Activated T-cell treated with anti-CD3 and anti-CD28 coated beads for 48 hours (primary cell): Measurements from ENCODE around the gene PLEKHA3.
A peak's percentile ranks its signal among the peaks of the same experiment; 100 is the strongest.
"Not testable (repeated sequence)": the region's sequence is repeated elsewhere in the genome, so short reads cannot be mapped to it uniquely, and the experiment has no call there.

ENCODE experiments used
- DNase-seq: peaks from one replicate; pipeline ENCODE4 v3.0.0-alpha.2; 2020; ENCODE audit warnings: low read depth

PLEKHA3 gene

DNA sequence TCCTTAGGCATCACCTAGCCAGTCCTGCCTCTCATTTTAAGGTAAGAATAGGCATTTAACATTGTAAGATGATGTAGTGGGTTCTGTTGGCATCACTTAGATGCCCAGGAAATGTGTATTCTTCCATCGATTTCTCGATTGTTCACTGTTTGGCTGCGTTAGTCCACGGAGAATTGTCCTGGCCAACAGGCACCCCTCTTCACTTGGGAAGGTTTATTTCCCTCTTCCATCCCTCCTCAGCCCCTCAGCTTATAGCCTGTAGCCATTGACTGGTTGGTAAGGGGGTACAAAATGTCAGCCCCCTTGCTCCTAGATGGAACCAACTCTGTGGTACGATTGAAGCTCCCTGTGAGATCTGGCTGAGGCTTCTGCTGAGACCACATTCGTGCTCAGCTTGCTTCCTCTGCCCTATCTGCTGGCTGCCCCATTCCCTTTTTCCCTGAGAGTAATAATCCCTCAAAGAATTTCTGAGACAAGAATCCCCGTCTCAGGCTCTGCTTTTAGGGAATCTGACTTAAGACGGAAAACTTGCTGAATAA lies 43.4 kb downstream of the PLEKHA3 start:
- no peak for DNase-seq

DNA sequence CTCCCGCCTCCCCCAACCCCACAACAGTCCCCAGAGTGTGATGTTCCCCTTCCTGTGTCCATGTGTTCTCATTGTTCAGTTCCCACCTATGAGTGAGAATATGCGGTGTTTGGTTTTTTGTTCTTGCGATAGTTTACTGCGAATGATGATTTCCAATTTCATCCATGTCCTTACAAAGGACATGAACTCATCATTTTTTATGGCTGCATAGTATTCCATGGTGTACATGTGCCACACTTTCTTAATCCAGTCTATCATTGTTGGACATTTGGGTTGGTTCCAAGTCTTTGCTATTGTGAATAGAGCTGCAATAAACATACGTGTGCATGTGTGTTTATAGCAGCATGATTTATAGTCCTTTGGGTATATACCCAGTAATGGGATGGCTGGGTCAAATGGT lies 44.8 kb downstream of the PLEKHA3 start:
- DNase-seq = not testable (repeated sequence)

DNA sequence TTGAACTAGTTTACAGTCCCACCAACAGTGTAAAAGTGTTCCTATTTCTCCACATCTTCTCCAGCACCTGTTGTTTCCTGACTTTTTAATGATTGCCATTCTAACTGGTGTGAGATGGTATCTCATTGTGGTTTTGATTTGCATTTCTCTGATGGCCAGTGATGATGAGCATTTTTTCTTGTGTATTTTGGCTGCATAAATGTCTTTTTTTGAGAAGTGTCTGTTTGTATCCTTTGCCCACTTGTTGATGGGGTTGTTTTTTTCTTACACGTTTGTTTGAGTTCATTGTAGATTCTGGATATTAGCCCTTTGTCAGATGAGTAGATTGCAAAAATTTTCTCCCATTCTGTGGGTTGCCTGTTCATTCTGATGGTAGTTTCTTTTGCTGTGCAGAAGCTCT lies 45.2 kb downstream of the PLEKHA3 start:
- DNase-seq = not testable (repeated sequence)

DNA sequence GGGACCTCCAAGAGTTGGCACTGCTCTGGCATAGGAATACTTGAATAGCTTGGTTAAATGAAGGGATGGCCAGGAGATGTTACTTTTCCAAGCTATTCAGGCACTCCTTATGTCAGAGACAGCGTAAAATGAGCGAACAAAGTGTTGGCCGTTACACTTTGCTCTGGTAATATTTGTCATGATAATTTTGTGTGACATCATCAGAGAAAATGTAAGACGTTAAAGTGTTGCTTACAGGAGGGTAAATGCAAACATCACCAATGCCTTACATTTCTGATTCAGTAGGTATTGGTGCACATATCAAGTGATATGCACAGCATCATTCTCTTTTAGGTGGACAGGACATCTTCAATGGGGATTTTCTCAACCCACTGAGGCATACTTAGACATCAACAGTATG lies 46.0 kb downstream of the PLEKHA3 start:
- no peak for DNase-seq

DNA sequence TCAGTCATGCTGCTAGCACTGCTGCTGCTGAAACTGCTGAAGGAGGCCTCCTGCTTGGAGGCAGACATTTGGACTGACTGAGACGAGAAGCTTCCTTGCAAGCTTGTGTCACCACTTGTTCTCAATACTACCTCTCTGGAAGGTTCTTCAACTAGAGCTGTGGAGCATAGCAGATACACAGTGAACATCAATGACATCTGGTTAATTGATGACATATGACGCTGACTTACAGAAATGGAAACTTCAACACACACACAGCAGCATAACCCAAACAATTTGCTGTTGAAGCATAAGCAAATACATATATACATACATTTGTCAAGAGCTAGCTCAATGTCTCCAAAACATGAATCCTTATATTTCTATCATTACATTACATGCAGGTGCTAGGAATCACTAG lies 47.3 kb downstream of the PLEKHA3 start:
- no peak for DNase-seq

DNA sequence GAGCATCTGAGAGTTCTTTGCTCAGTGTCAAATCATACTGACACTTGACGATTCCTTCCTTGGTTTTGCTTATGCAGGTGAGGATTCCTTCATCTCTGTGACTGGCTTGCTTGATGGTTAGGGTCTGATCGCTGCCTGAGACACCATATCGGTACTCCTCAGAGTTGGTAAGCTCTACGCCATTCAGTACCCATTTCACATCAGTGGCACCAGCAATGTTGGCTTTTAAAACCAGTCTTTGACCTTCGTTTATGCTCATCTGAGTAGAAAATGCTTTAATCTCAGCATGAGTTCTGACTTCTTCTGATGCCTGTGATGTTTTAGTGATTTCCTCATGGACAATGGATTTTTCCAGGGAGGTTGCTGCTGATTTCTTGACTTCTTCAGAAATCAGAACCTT lies 48.4 kb downstream of the PLEKHA3 start:
- DNase-seq = no peak

DNA sequence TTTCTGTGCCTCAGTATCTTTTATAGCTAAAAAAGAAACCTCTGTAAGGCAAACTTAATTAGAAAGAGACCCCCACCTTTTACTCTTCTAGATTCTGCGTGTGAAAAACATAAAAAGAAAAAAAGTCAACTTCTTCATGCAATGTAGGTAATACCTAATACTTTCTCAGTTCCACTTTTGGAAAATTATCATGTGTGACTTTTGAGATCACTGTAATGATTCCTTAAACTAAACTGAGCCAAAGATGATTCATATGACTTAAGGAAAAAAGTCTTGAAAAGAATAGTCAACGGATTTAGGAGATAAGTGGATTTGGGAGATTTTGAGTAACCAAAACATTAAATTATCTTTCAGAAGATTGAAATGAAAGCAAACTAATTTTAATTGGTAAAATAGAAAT lies 48.9 kb downstream of the PLEKHA3 start:
- DNase-seq = no peak

DNA sequence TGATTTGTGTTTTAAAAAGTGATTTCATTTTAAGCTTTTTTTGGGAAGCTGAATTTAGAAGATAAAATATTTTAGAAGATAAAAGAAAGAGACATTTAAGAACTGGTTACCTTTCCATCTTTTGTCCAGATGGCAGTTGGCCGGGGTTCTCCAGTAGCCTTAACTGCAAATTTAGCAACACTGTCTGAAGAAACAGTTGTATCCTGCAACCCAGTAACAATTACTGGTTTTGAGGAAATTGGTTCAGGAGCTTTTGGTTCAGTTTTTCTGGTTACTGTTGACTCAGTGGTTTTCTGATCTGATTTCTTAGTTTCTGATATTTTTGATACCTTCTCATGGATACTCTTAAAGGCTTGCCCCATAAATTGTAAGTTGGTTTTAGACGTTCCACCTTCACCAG lies 49.9 kb downstream of the PLEKHA3 start:
- no peak for DNase-seq

DNA sequence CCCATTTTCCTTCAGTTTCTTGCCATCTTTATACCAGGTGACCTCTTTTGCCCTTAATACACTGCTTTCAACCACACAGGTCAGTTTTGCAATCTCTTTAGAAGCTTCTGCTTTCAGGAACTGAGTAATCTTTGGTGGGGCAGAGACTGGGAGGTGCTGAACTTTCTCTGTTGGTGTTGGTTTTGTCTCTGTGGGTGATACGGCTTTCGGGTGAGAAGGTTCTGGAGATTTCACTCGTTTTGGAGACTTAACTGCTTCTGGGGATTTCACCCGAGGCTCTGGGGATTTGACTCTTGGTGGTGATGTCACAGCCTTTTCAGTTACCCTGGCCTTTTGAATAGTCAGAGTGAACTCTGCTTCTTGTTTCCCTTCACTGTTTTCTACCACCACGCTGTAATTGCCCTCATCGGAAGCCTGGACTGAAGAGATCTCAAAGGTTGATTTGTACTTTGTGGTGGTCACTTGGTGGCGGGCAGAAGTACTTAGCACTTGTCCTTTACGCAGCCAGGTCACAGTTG lies 50.4 kb downstream of the PLEKHA3 start:
- peak; percentile 30 for DNase-seq

DNA sequence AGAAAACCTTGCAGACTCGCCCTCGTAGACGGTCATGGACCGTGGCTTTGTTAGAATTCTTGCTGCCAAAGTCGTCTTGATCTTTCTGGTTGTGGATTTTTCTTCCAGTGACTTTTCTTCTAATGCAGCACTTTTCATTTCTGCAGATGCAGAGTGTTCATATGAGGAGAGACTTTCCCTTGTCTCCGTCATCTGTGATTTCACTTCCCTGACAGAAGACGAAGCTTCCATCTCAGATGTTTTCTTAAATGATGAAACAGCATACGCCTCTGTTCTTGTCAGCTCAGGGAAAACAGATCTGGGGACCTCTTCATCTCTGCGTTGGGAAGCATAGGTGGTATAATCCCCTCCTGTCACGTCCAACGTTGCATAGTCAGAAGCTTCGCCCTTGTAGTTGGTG lies 50.9 kb downstream of the PLEKHA3 start:
- no peak for DNase-seq

DNA sequence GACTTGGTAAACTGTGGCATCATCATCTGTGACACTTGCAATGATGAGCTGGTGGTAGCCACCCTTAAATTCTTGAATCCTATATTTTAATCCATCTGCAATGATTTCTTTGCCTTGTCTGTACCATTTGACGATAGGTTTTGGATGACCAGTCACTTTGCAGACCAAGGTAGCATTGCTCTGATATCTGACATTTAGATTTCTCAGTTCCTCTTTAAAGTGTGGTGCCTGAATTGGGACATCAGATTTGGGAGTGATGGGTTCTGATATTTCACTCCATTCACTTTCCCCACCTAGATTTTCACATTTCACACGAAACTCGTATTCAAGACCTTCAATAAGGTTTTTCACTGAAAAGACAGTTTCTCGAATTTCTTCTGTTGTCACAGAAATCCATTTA lies 55.8 kb downstream of the PLEKHA3 start:
- DNase-seq = no peak

DNA sequence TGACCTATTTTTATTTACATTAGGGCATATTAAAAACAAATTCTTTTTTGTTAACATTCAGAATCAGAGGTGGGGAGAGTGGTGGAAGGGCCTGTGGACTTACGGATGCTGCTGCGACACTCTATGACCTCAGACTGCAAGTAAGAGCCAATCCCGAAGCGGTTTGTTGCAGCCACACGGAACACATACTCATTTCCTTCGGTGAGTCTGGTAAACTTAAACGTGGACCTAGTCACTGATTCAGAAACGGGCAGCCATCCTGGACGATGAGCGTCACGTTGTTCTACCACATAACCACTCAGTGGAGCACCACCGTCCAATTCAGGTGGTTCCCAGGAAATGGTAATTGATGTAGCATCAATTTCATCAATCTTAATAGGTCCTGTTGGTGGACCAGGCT lies 61.9 kb downstream of the PLEKHA3 start:
- DNase-seq = no peak

DNA sequence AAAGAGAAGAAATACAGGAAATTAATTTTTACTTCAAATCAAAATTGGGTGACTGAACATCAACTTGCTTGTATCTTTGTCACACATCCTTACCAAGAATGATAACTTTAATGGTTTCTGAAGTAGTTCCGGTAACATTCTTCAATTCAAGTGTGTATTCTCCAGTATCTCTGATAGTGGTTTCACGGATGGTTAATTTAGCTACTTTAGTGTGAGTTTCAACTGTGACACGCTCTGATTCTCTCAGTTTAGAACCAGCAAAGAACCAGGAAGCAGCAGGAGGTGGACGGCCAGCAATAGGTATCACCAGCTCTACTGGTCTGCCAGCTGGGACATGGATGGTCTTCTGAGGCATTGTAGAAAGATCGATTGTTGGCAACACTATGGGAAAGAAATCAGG lies 62.3 kb downstream of the PLEKHA3 start:
- DNase-seq = no peak

DNA sequence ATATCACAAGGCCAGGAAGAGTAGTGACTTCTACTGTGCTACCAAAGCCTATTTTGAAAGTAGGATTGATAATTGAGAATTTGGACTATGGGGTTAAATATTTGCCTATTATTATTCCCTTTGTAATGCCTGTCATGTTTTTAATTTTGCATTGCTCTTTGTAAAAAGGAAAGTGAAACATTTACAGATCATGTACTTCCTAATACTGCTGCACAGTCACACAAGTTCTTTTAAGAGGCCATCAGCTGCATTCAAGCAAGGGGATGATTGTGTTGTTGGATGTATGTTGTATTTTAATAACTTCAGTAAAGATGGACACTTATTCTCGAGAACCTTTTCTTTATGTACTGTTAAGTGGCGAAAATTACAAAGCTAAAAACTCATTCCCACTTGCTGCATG lies 70.1 kb downstream of the PLEKHA3 start:
- no peak for DNase-seq

DNA sequence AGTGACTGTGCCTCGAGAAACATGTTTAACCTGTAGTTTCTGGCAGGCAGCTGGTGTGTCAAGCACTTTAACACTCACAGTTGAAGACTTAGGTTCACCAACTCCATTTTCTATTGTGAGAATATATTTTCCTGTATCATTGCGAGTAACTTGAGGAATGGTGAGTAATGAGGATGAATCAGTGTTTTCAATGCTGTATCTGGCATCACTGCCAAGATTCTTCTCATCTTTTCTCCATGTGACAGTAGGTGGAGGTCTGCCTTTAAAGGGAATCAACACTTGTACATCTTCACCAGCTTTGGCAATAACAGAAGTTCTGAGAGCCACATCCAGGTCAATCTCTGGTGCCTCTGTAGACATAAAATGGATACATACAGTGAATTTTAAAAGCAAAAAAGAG lies 72.8 kb downstream of the PLEKHA3 start:
- no peak for DNase-seq
